B cell (primary cell): ENCODE data around the gene PRR33. TPM values are rescaled to one million over a fixed set of nuclear protein-coding genes. Genes with fewer than 3 reads are reported as not detected.
A peak's percentile ranks its signal among the peaks of the same experiment; 100 is the strongest.

Experiments used
- ATAC-seq: fragments of 200-7000 bp; cut with Tn5 transposase; one replicate; pipeline ENCODE4 v1.10.0; 2021; ENCODE audit warnings: low read depth, mild to moderate bottlenecking, moderate number of reproducible peaks, moderate library complexity
- CTCF ChIA-PET: fragments of 350-600 bp; sonication (Branson Sonifier 250); formaldehyde crosslinking; loops from one replicate; lab custom pipeline; 2021; ENCODE audit warnings: antibody characterized with exemption, inconsistent platforms; lab: Charles Lee
- POLR2A ChIA-PET: fragments of 350-600 bp; sonication (Branson Sonifier 250); formaldehyde crosslinking; loops from one replicate; lab custom pipeline; 2021; ENCODE audit warnings: antibody characterized with exemption; lab: Charles Lee
- DNase-seq: peaks from one replicate; pipeline ENCODE4 v3.0.0; 2013
- H2AFZ ChIP-seq: 2 replicates; pipeline ENCODE4 v1.6.1; 2012; ENCODE audit warnings: mild to moderate bottlenecking, low read depth, low read length; ENCODE audit not compliant: insufficient read depth, poor library complexity, severe bottlenecking
- H3K27ac ChIP-seq, 2 donors: 1 replicate in 1 of 2; 2 replicates in 1 of 2; pipeline ENCODE4 v1.5.1; 2012 to 2013; ENCODE audit warnings: low read length in 2 of 2, mild to moderate bottlenecking in 2 of 2, moderate library complexity in 1 of 2
- H3K27me3 ChIP-seq, 4 experiments: fragments of 200-600 bp in 1 of 4; sonication (generic) in 1 of 4; replicated peaks in 1 of 4; 1 replicate in 2 of 4; 2 replicates in 2 of 4; pipeline versions ENCODE4 v1.6.1 to v1.7.0; 2013 to 2016; ENCODE audit warnings: low read length in 3 of 4, mild to moderate bottlenecking in 2 of 4, mixed read lengths in 1 of 4, moderate library complexity in 1 of 4; ENCODE audit not compliant: insufficient read depth in 4 of 4, control insufficient read depth in 3 of 4; ENCODE audit errors: control extremely low read depth in 1 of 4
- H3K36me3 ChIP-seq, 2 experiments: replicated peaks in 1 of 2; 1 replicate in 1 of 2; 2 replicates in 1 of 2; pipeline versions ENCODE4 v1.6.1 to v1.7.1; 2013; ENCODE audit warnings: low read length in 1 of 2; ENCODE audit not compliant: insufficient read depth in 2 of 2, control insufficient read depth in 1 of 2; ENCODE audit errors: control extremely low read depth in 1 of 2, extremely low read depth in 1 of 2
- H3K4me1 ChIP-seq, 2 donors: fragments of 200-600 bp in 1 of 2; sonication (generic) in 1 of 2; 1 replicate in 1 of 2; 2 replicates in 1 of 2; pipeline versions ENCODE4 v1.5.1 to v1.6.1; 2013 to 2017; ENCODE audit warnings: low read length in 2 of 2; ENCODE audit not compliant: control insufficient read depth in 2 of 2, insufficient read depth in 2 of 2
- H3K4me2 ChIP-seq: replicated peaks from 2 replicates; pipeline ENCODE3; 2012; ENCODE audit warnings: mild to moderate bottlenecking, low read depth, low read length; ENCODE audit not compliant: poor library complexity, severe bottlenecking
- H3K4me3 ChIP-seq, 5 experiments: fragments of 200-600 bp in 1 of 5; sonication (generic) in 1 of 5; 1 replicate in 3 of 5; 2 replicates in 2 of 5; pipeline versions ENCODE4 v1.5.1 to v1.7.0; 2011 to 2016; ENCODE audit warnings: low read length in 4 of 5, mild to moderate bottlenecking in 4 of 5, low read depth in 2 of 5, control low read depth in 1 of 5, moderate library complexity in 1 of 5; ENCODE audit not compliant: insufficient read depth in 1 of 5; ENCODE audit errors: control extremely low read depth in 1 of 5, extremely low read depth in 1 of 5
- H3K79me2 ChIP-seq: fragments of 200-600 bp; sonication (generic); one replicate; pipeline ENCODE4 v1.6.0; 2016; ENCODE audit warnings: low read length; ENCODE audit not compliant: control insufficient read depth, insufficient read depth
- H3K9ac ChIP-seq: fragments of 200-600 bp; sonication (generic); 2 replicates; pipeline ENCODE4 v1.6.1; 2017; ENCODE audit warnings: mild to moderate bottlenecking, low read length, moderate library complexity
- H3K9me3 ChIP-seq, 3 donors: one replicate each; pipeline versions ENCODE4 v1.6.1 to v1.7.1; 2013; ENCODE audit warnings: low read length in 2 of 3; ENCODE audit not compliant: control insufficient read depth in 2 of 3, insufficient read depth in 1 of 3; ENCODE audit errors: control extremely low read depth in 1 of 3
- H4K20me1 ChIP-seq: 2 replicates; pipeline ENCODE4 v1.6.0; 2012; ENCODE audit warnings: mild to moderate bottlenecking, low read length; ENCODE audit not compliant: insufficient read depth, control insufficient read depth, poor library complexity, severe bottlenecking
- H3K27ac Mint-ChIP-seq: one replicate; pipeline ENCODE4 v1.8.0; 2021; ENCODE audit warnings: mixed read lengths
- H3K27me3 Mint-ChIP-seq: one replicate; pipeline ENCODE4 v1.8.0; 2021; ENCODE audit warnings: mixed read lengths
- H3K4me1 Mint-ChIP-seq: one replicate; pipeline ENCODE4 v1.8.0; 2021; ENCODE audit warnings: mixed read lengths
- H3K4me3 Mint-ChIP-seq: one replicate; pipeline ENCODE4 v1.8.0; 2021; ENCODE audit warnings: mixed read lengths
- H3K9me3 Mint-ChIP-seq: one replicate; pipeline ENCODE4 v1.8.0; 2022; ENCODE audit warnings: mixed read lengths; ENCODE audit not compliant: insufficient read depth
- EZH2 ChIP-seq: IDR thresholded peaks from 2 replicates; pipeline ENCODE4 v1.6.1; 2012; ENCODE audit warnings: borderline replicate concordance, low read depth, mild to moderate bottlenecking, moderate library complexity, low read length; ENCODE audit not compliant: insufficient read depth, poor library complexity, severe bottlenecking
- WGBS: methylation state at CpG from one replicate; pipeline ENCODE4 v1.1.5; 2013; ENCODE audit warnings: missing lambda C conversion rate; ENCODE audit not compliant: insufficient coverage; 5-methylcytosine and 5-hydroxymethylcytosine counted together
- intact Hi-C: fragments of 100-400 bp; cut with micrococcal nuclease; formaldehyde crosslinking; loops from one replicate; pipeline ENCODE4 v1.10.0; 2022
- polyA plus RNA-seq: library from polyadenylated mRNA; depleted of rRNA; stranded (reverse); fragments of >200 nt; gene quantifications from 2 replicates; pipeline ENCODE4 v1.2.3, GENCODE V29; 2012
- total RNA-seq, 2 donors: library from RNA; stranded (reverse); fragments of 120-200 nt in 1 of 2; gene quantifications; 1 replicate in 1 of 2; 2 replicates in 1 of 2; pipeline versions ENCODE4 v1.2.3 to v1.2.4, GENCODE V29; 2013 to 2022
- TF ChIP-seq, protein P1 (sequence below): fragments of 200-600 bp; IDR thresholded peaks from one replicate; pipeline ENCODE4 v1.8.0; 2022; ENCODE audit warnings: antibody characterized with exemption, mild to moderate bottlenecking

Gene PRR33
- total and polyA plus RNA-seq, 2 donors (not counting 1 experiment from before 2014, with no cell fraction given): not detected

DNA sequence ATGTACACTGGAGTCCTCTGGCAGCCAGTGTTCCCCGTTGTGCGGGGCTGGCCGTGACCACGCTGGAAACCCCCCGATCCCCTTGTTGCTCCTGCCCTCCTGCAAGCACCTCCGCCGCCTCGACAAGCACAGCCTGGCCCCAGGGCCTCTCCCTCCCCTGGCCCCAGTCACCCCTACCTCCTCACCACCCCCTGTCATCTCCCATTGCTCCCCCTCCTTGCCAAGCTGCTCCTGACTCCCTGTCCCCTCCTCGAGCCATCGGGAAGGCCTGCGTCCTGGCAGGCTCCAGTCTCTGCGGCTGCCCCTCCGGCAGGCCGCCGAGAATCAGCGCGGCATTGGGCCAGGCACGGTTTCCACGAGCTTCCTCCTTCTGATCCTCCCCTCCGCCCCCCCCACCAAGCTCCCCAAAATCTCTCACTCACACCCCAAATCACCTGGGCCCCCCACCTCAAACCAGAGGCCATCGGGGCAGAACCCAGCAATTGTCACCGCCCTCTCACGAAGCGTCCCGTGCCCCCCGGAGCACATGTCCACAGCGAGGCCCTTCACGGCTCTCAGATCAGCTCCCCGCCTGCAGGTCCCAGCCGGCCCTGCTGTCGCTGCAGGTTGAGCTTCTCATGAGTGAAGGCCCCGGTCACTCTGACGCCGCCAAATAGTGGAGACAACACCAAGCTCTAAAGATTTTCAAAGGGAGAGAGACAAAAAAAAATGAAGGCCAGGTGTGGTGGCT, 44.5 kb downstream of the PRR33 start:
- peak overlapping the region; percentile 68 for H3K27ac Mint-ChIP-seq

More for the DNA sequence above, 44.5 kb downstream of the PRR33 start:
- no peak for TF ChIP-seq EZH2
- TF ChIP-seq, protein P1, sequence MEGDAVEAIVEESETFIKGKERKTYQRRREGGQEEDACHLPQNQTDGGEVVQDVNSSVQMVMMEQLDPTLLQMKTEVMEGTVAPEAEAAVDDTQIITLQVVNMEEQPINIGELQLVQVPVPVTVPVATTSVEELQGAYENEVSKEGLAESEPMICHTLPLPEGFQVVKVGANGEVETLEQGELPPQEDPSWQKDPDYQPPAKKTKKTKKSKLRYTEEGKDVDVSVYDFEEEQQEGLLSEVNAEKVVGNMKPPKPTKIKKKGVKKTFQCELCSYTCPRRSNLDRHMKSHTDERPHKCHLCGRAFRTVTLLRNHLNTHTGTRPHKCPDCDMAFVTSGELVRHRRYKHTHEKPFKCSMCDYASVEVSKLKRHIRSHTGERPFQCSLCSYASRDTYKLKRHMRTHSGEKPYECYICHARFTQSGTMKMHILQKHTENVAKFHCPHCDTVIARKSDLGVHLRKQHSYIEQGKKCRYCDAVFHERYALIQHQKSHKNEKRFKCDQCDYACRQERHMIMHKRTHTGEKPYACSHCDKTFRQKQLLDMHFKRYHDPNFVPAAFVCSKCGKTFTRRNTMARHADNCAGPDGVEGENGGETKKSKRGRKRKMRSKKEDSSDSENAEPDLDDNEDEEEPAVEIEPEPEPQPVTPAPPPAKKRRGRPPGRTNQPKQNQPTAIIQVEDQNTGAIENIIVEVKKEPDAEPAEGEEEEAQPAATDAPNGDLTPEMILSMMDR: no peak
- DNase-seq (no peak), ATAC-seq (no peak)
- ChIA-PET POLR2A (interaction anchor here (0.6 to 1.0 kb wide), 5 partner anchors 8 to 1580 kb away, joined by 3 to 13 read pairs (median 7); no protein-coding TSS in a partner anchor), CTCF (interaction anchor here (1.0 to 10.2 kb wide), 6 partner anchors 8 to 35 kb away, joined by 3 to 104 read pairs (median 5); partner anchors contain the start of gene TNNI2)
- Histone ChIP-seq H2AFZ (no peak overlapping the region), H3K4me3 (no peak overlapping the region), H3K9me3 (no peaks in the 10 kb centered on the region), H3K27me3 (no peaks in the 10 kb centered on the region), H3K27ac (no peak overlapping the region), H4K20me1 (no peaks in the 10 kb centered on the region), H3K79me2 (peaks cover 34% of the 10 kb centered on the region), H3K4me1 (peaks cover 69 to 87% of the 10 kb centered on the region in 2 donors), H3K4me2 (no peak overlapping the region), H3K36me3 (no peaks in the 10 kb centered on the region), H3K9ac (no peak overlapping the region)
- WGBS: 96% methylated on average over 34 of the region's 34 CpGs
- Mint-ChIP-seq H3K27me3 (no peaks in the 10 kb centered on the region), H3K4me3 (peak overlapping the region; percentile 15), H3K4me1 (peaks cover 87% of the 10 kb centered on the region), H3K9me3 (no peaks in the 10 kb centered on the region)
- intact Hi-C loops: loop anchor here (10.0 kb wide), 1 partner anchor 82 kb away; the partner anchor contains the start of gene CTSD
